Heart left ventricle (tissue), 16 donors: ENCODE measurements around the gene GANAB. TPM values are rescaled to one million over a fixed set of nuclear protein-coding genes. Genes with fewer than 3 reads are reported as not detected.

Experiments
- ATAC-seq, 4 donors: fragments of 200-7000 bp; cut with Tn5 transposase; one replicate each; pipeline ENCODE4 v1.9.1; 2020 to 2022; ENCODE audit warnings: moderate library complexity in 4 of 4, mild to moderate bottlenecking in 3 of 4, moderate number of reproducible peaks in 1 of 4
- DNase-seq, 5 donors: peaks; one replicate each; pipeline ENCODE4 v3.0.0-alpha.2; 2020
- H3K27ac ChIP-seq, 12 donors: fragments of 200-600 bp; sonication (generic) in 4 of 12; one replicate each; pipeline versions ENCODE4 v1.5.0 to v1.8.0; 2016 to 2022; ENCODE audit warnings: mild to moderate bottlenecking in 2 of 12
- H3K27me3 ChIP-seq, 9 donors: fragments of 200-600 bp; sonication (generic) in 2 of 9; one replicate each; pipeline versions ENCODE4 v1.5.1 to v1.8.0; 2016 to 2022; ENCODE audit warnings: mild to moderate bottlenecking in 3 of 9
- H3K36me3 ChIP-seq, 9 donors: fragments of 200-600 bp; sonication (generic) in 2 of 9; one replicate each; pipeline versions ENCODE4 v1.5.0 to v1.8.0; 2018 to 2022; ENCODE audit warnings: mild to moderate bottlenecking in 2 of 9
- H3K4me1 ChIP-seq, 12 donors: fragments of 200-600 bp; sonication (generic) in 4 of 12; one replicate each; pipeline versions ENCODE4 v1.5.0 to v1.8.0; 2016 to 2022; ENCODE audit warnings: mild to moderate bottlenecking in 3 of 12
- H3K4me3 ChIP-seq, 12 donors: fragments of 200-600 bp; sonication (generic) in 4 of 12; one replicate each; pipeline versions ENCODE4 v1.5.0 to v1.8.0; 2017 to 2022; ENCODE audit warnings: mild to moderate bottlenecking in 9 of 12, moderate library complexity in 4 of 12
- H3K9me3 ChIP-seq, 12 donors: fragments of 200-600 bp; sonication (generic) in 4 of 12; one replicate each; pipeline versions ENCODE4 v1.5.0 to v1.8.0; 2016 to 2022; ENCODE audit warnings: mild to moderate bottlenecking in 1 of 12
- CTCF ChIP-seq, 12 donors: fragments of 200-600 bp; sonication (generic) in 4 of 12; IDR thresholded peaks; one replicate each; pipeline versions ENCODE4 v1.5.0 to v1.8.0; 2018 to 2022; ENCODE audit warnings: antibody characterized with exemption in 12 of 12, mild to moderate bottlenecking in 5 of 12
- POLR2A ChIP-seq, 2 donors: fragments of 450-650 bp; IDR thresholded peaks; one replicate each; pipeline ENCODE4 v1.6.1; 2017; ENCODE audit warnings: antibody characterized with exemption in 2 of 2, mild to moderate bottlenecking in 2 of 2, moderate library complexity in 2 of 2
- WGBS, 4 donors: extraction: QIAGEN DNeasy Blood & Tissue Kit in 2 of 4; methylation state at CpG; one replicate each; pipeline versions ENCODE4 v1.1.5 to v1.1.7; 2013 to 2018; 5-methylcytosine and 5-hydroxymethylcytosine counted together
- intact Hi-C, 10 donors: fragments of 100-400 bp; cut with DNase I; formaldehyde crosslinking; loops; one replicate each; pipeline versions ENCODE4 v1.11.1 to v1.14.2; 2022
- polyA plus RNA-seq, 2 donors: library from polyadenylated mRNA; stranded (reverse); fragments of 200-250 nt; gene quantifications; one replicate each; pipeline ENCODE4 v1.2.3, GENCODE V29; 2013
- total RNA-seq, 9 donors: library from RNA; depleted of rRNA in 2 of 9; stranded (reverse); fragments of >200 nt in 2 of 9; fragmentation: NEBNext Ultra II Directional in 3 of 9; extraction: Animal tissue kit (Norgen Biotek cat#: 25700) in 3 of 9; gene quantifications; one replicate each; pipeline versions ENCODE4 v1.1.0 to v1.2.4, GENCODE V29; 2016 to 2023
- donor health status: ischemic (EF 13 %, LVEDD 7.1; RV severe dilation, severe dysfunction).
- donor health status: healthy with polysubstance abuse.
- donor health status: DM: no; HTN: yes; CAD: no.
- donor health status: DM: no; HTN: no; CAD: no.
- donor health status: ischemic (EF 25% LVEDD 6.9; RV normal size, moderate dysfunction).
- donor health status: ischemic (EF 25% LVEDD 5.7; RV mildly dilated, moderate dysfunction).
- donor health status: healthy.
- donor health status: DM: yes; HTN: yes; CAD: no.
- donor health status: ischemic (EF 35%, LVEDD 5.7; RV mildly dilated, moderate dysfunction).
- donor health status: nonischemic (EF 11% LVEDD 7.7; RV severe dilation, severe dysfunction).
- donor health status: DM: yes; HTN: yes; CAD: no.
- donor health status: PGD.
- donor health status: ischemic (EF 29% LVEDD 5.4; RV normal size, mild dysfunction).
- donor health status: nonischemic (EF 23%, LVEDD 6.1; RV moderate dilation, normal function).

The GANAB gene
- total and polyA plus RNA-seq, 11 donors, result 49.3 to 182 (median 99.1) TPM

- Histone ChIP-seq H3K4me1 (peaks cover 4 to 48% (median 32%) of the 10 kb centered on the region in 12 donors), H3K4me3 (peak overlapping the region in 9 of 12 donors; percentile 81 to 100 (median 90)), H3K27ac (peak overlapping the region in 7 of 12 donors; percentile 93 to 100 (median 98)), H3K9me3 (no peaks in the 10 kb centered on the region), H3K36me3 (peaks cover 0 to 61% (median 29%) of the 10 kb centered on the region in 9 donors), H3K27me3 (no peaks in the 10 kb centered on the region)
- no peak for TF ChIP-seq CTCF (IDR thresholded peaks at IDR 0.05)
- TF ChIP-seq POLR2A (IDR thresholded peaks at IDR 0.05), result no peak
- no peak for ATAC-seq
- peak in 3 of 5 donors; percentile 31 to 54 (median 45) for DNase-seq
- intact Hi-C loops, result loop anchor here in 1 of 10 donors (5.0 kb wide), 1 partner anchor 74 kb away; the partner anchor contains the start of gene UBXN1
- 52 to 76% (median 62%) methylated on average over 11 to 13 of the region's 13 CpGs for WGBS, 4 donors
These were observed 43.4 kb downstream of the GANAB start for GRCh38 chr11:62603072-62603408.

DNA sequence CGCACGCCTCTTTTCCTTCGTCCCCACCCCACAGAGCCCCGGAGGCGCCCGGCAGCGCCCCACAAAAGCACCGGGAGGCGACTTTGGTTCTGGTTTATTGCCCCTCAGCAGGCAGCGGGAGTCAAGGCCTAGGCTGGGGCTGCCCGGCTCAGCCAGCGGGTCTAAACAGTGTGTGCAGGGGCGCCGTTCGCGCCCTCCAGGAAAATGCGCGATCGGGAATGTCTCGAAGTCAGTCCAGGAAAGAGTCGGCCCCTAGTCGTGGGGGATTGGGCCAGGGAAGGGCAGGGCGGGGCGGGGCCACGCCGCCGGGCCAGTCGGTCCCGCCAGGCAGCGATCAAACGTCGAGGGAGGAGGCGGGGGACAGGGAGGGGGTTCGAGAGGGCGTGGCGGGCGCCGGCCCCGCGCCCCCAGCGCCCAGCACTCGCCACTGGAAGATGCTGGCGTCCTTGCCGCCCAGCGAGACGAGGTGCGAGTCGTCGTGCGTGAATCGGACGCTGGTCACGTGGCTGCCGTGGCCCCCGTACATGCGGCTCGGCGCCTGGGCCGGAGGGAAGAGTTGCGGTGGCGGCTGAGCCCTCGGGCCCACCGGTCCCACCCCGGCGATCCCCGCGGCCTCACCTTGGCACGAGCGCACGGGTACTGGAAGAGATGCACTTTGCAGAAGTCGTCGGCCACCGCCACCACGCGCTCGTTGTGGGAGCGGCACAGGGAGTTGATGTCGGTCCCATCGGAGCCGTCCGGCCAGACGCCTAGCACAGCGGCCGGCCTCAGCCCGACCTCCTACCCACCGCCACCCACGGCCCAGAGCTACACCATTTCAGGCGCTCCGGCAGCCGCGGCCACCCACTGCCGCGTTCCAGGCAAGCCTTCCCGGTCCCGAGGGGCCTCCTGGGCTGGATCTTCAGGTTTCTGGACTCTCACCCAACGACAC is 44.0 kb downstream of the GANAB start:
- H3K27me3 ChIP-seq, result no peaks in the 10 kb centered on the region
- H3K4me1 ChIP-seq, result peaks cover 4 to 42% (median 32%) of the 10 kb centered on the region in 12 donors
- DNase-seq, result peak; percentile 64 to 82 (median 80)
- no peaks in the 10 kb centered on the region for H3K9me3 ChIP-seq
- peaks cover 0 to 62% (median 35%) of the 10 kb centered on the region in 9 donors for H3K36me3 ChIP-seq
- TF ChIP-seq POLR2A (IDR thresholded peaks at IDR 0.05) (peak in 1 of 2 donors; percentile 33), CTCF (IDR thresholded peaks at IDR 0.05) (peak in 4 of 12 donors; percentile 16 to 44 (median 32))
- ATAC-seq, result peak; percentile 11 to 71 (median 56)
- intact Hi-C loops, result loop anchor here in 1 of 10 donors (5.0 kb wide), 1 partner anchor 75 kb away; the partner anchor contains the start of gene UBXN1
- H3K4me3 ChIP-seq, result peak overlapping the region; percentile 20 to 100 (median 89)
- 4 to 9% (median 7%) methylated on average over 23 to 96 of the region's 96 CpGs for WGBS, 4 donors
- H3K27ac ChIP-seq, result peak overlapping the region; percentile 91 to 100 (median 98)

- peak; percentile 97 to 98 (median 98) for DNase-seq
- 0 to 1% (median 0%) methylated on average over 26 to 83 of the region's 83 CpGs for WGBS, 4 donors
- TF ChIP-seq POLR2A (IDR thresholded peaks at IDR 0.05) (peak in 1 of 2 donors; percentile 60), CTCF (IDR thresholded peaks at IDR 0.05) (no peak)
- Histone ChIP-seq H3K4me3 (peak within 1 kb of the TSS; percentile 81 to 100 (median 90)), H3K27ac (peak within 1 kb of the TSS; percentile 91 to 100 (median 98)), H3K9me3 (no peaks in the 10 kb centered on the region), H3K36me3 (peaks cover 0 to 62% (median 40%) of the 10 kb centered on the region in 9 donors), H3K4me1 (peaks cover 4 to 41% (median 32%) of the 10 kb centered on the region in 12 donors), H3K27me3 (no peaks in the 10 kb centered on the region)
- peak; percentile 87 to 91 (median 90) for ATAC-seq
- intact Hi-C loops, result loop anchor here in 1 of 10 donors (5.0 kb wide), 1 partner anchor 76 kb away; the partner anchor contains the start of gene UBXN1
These were observed 44.9 kb downstream of the GANAB start, which contains the start of gene MTA2 for GRCh38 chr11:62601372-62602140. MTA2 (minus strand) TSS chr11:62601865; CDS start chr11:62601450, 415 bp downstream.
